Naive thymus-derived CD4-positive, alpha-beta T cell (primary cell): ENCODE measurements around the gene ADO. TPM values are rescaled to one million over a fixed set of nuclear protein-coding genes. Genes with fewer than 3 reads are reported as not detected.

Source experiments
- ATAC-seq: fragments of 150-1000 bp; cut with Tn5 transposase; 2 replicates; pipeline ENCODE4 v1.10.0; 2021; ENCODE audit warnings: mild to moderate bottlenecking, moderate library complexity
- CTCF ChIA-PET: fragments of 350-600 bp; sonication (Branson Sonifier 250); formaldehyde crosslinking; loops from one replicate; lab custom pipeline; 2021; ENCODE audit warnings: antibody characterized with exemption; lab: Charles Lee
- POLR2A ChIA-PET: fragments of 350-600 bp; sonication (Branson Sonifier 250); formaldehyde crosslinking; loops from one replicate; lab custom pipeline; 2021; ENCODE audit warnings: antibody characterized with exemption, inconsistent platforms; lab: Charles Lee
- DNase-seq, 9 donors: peaks; one replicate each; pipeline versions ENCODE4 v3.0.0 to v3.0.0-alpha.2; 2020 to 2022; ENCODE audit warnings: mixed read lengths in 1 of 9
- H3K27ac ChIP-seq: one replicate; pipeline ENCODE4 v1.7.0; 2013; ENCODE audit warnings: mild to moderate bottlenecking, low read depth, low read length, moderate library complexity
- H3K27me3 ChIP-seq, 2 donors: one replicate each; pipeline ENCODE4 v1.7.0; 2013; ENCODE audit warnings: low read length in 2 of 2, mild to moderate bottlenecking in 2 of 2, moderate library complexity in 2 of 2; ENCODE audit not compliant: control insufficient read depth in 2 of 2, insufficient read depth in 2 of 2
- H3K36me3 ChIP-seq, 3 experiments: 1 replicate in 2 of 3; 2 replicates in 1 of 3; pipeline ENCODE4 v1.7.0; 2013; ENCODE audit warnings: low read length in 3 of 3, mild to moderate bottlenecking in 3 of 3, moderate library complexity in 1 of 3; ENCODE audit not compliant: insufficient read depth in 3 of 3, control insufficient read depth in 2 of 3
- H3K4me1 ChIP-seq, 2 donors: one replicate each; pipeline ENCODE4 v1.7.0; 2013; ENCODE audit warnings: low read length in 2 of 2, mild to moderate bottlenecking in 2 of 2, moderate library complexity in 1 of 2; ENCODE audit not compliant: control insufficient read depth in 2 of 2, insufficient read depth in 2 of 2
- H3K4me3 ChIP-seq: 2 replicates; pipeline ENCODE4 v1.7.0; 2013; ENCODE audit warnings: mild to moderate bottlenecking, low read length
- H3K9me3 ChIP-seq, 3 experiments: 1 replicate in 2 of 3; 2 replicates in 1 of 3; pipeline ENCODE4 v1.7.0; 2013; ENCODE audit warnings: low read length in 3 of 3; ENCODE audit not compliant: control insufficient read depth in 2 of 3
- H3K27ac Mint-ChIP-seq, 9 donors: one replicate each; pipeline ENCODE4 v1.8.0; 2020 to 2022; ENCODE audit warnings: mixed read lengths in 9 of 9, mild to moderate bottlenecking in 8 of 9, moderate library complexity in 5 of 9, inconsistent platforms in 2 of 9
- H3K27me3 Mint-ChIP-seq, 5 donors: one replicate each; pipeline ENCODE4 v1.8.0; 2021 to 2022; ENCODE audit warnings: mixed read lengths in 5 of 5, mild to moderate bottlenecking in 1 of 5
- H3K36me3 Mint-ChIP-seq, 5 donors: one replicate each; pipeline ENCODE4 v1.8.0; 2020 to 2022; ENCODE audit warnings: mixed read lengths in 5 of 5, mild to moderate bottlenecking in 3 of 5, inconsistent platforms in 1 of 5
- H3K4me1 Mint-ChIP-seq, 7 donors: one replicate each; pipeline ENCODE4 v1.8.0; 2020 to 2022; ENCODE audit warnings: mixed read lengths in 7 of 7, mild to moderate bottlenecking in 3 of 7, inconsistent platforms in 1 of 7
- H3K4me3 Mint-ChIP-seq, 10 donors: one replicate each; pipeline ENCODE4 v1.8.0; 2020 to 2022; ENCODE audit warnings: mild to moderate bottlenecking in 10 of 10, mixed read lengths in 10 of 10, moderate library complexity in 6 of 10, inconsistent platforms in 2 of 10
- H3K9me3 Mint-ChIP-seq, 11 donors: one replicate each; pipeline ENCODE4 v1.8.0; 2020 to 2022; ENCODE audit warnings: mixed read lengths in 11 of 11, mild to moderate bottlenecking in 4 of 11, inconsistent platforms in 1 of 11, moderate library complexity in 1 of 11
- intact Hi-C, 2 donors: fragments of 100-400 bp; cut with micrococcal nuclease; formaldehyde crosslinking; loops; one replicate each; pipeline ENCODE4 v1.15.1; 2023
- polyA plus RNA-seq, 2 donors: library from polyadenylated mRNA; unstranded; fragments of 300-500 nt; fragmentation: Illumina TruSeq; gene quantifications; one replicate each; pipeline ENCODE4 v1.2.3, GENCODE V29; 2021
- total RNA-seq, 6 experiments: library from RNA in 5 of 6; stranded (reverse) in 5 of 6; gene quantifications; 1 replicate in 5 of 6; 2 replicates in 1 of 6; pipeline ENCODE4 v1.2.3 and lab custom pipeline; 2021 to 2026

Gene ADO
- total and polyA plus RNA-seq, 7 experiments from 2014 or later = 2.0 to 21.3 (median 12.4) TPM

GRCh38 chr10:62850646-62851045 lies 46.1 kb downstream of the ADO start:
- Mint-ChIP-seq H3K27ac (no peak overlapping the region), H3K4me3 (no peak overlapping the region), H3K27me3 (peaks cover 0 to 16% (median 10%) of the 10 kb centered on the region in 5 donors), H3K9me3 (peaks cover 4 to 31% (median 14%) of the 10 kb centered on the region in 11 donors), H3K36me3 (peaks cover 0 to 16% (median 5%) of the 10 kb centered on the region in 5 donors), H3K4me1 (peaks cover 8 to 46% (median 10%) of the 10 kb centered on the region in 7 donors)
- POLR2A ChIA-PET = interaction anchor here (0.7 to 0.8 kb wide), 2 partner anchors 13 to 870 kb away, joined by 3 read pairs; no protein-coding TSS in a partner anchor
- DNase-seq (no peak), ATAC-seq (no peak)
- H3K27ac ChIP-seq = no peak overlapping the region
- H3K4me1 ChIP-seq = peaks cover 0 to 31% of the 10 kb centered on the region in 2 donors
- no peaks in the 10 kb centered on the region for H3K36me3 ChIP-seq
- no peak overlapping the region for H3K4me3 ChIP-seq
- intact Hi-C loops = loop anchor here in 1 of 2 donors (5.0 kb wide), 2 partner anchors 217 to 282 kb away; partner anchors contain the start of gene NRBF2
- CTCF ChIA-PET = no interaction called here
- peaks cover 0 to 9% (median 0%) of the 10 kb centered on the region in 3 experiments for H3K9me3 ChIP-seq
- no peaks in the 10 kb centered on the region for H3K27me3 ChIP-seq

DNA sequence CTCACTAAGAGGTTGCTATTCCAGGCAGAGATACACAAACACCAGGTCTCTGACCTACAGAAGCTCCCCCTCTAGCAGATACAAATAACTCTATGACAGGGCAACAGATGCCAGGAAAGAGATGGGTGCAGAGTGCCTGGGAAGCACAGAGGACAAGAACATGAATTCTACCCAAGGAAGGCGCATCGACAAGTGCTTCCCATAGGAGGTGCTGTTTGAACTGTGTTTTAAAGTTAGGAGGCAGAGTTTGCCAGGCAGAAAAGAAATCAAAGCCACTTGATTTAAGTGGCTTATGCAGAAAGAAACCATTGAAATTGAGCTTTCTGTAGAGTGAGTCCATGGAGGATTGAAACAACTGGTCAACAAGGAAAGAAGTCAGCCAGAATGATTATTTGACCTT lies 46.9 kb downstream of the ADO start:
- H3K27me3 Mint-ChIP-seq = peaks cover 0 to 18% (median 13%) of the 10 kb centered on the region in 5 donors
- H3K4me3 Mint-ChIP-seq = no peak overlapping the region
- intact Hi-C loops = loop anchor here in 1 of 2 donors (5.0 kb wide), 2 partner anchors 216 to 281 kb away; partner anchors contain the start of gene NRBF2

GRCh38 chr10:62852961-62853702 lies 48.6 kb downstream of the ADO start:
- no peak overlapping the region for H3K4me3 ChIP-seq
- Mint-ChIP-seq H3K4me3 (peak overlapping the region in 2 of 10 donors; percentile 27 to 69), H3K4me1 (peaks cover 10 to 65% (median 14%) of the 10 kb centered on the region in 7 donors), H3K36me3 (peaks cover 0 to 12% (median 0%) of the 10 kb centered on the region in 5 donors), H3K9me3 (peaks cover 0 to 12% (median 5%) of the 10 kb centered on the region in 11 donors), H3K27me3 (peaks cover 0 to 18% (median 13%) of the 10 kb centered on the region in 5 donors), H3K27ac (peak overlapping the region in 1 of 9 donors; percentile 77)
- no peaks in the 10 kb centered on the region for H3K36me3 ChIP-seq
- intact Hi-C loops = loop anchor here in 1 of 2 donors (1.0 to 5.0 kb wide), 4 partner anchors 36 to 279 kb away; partner anchors contain the start of genes EGR2 and NRBF2
- ATAC-seq = peak; percentile 52
- H3K4me1 ChIP-seq = peaks cover 0 to 48% of the 10 kb centered on the region in 2 donors
- no peaks in the 10 kb centered on the region for H3K27me3 ChIP-seq
- no peak overlapping the region for H3K27ac ChIP-seq
- CTCF ChIA-PET = no interaction called here
- no peaks in the 10 kb centered on the region for H3K9me3 ChIP-seq
- DNase-seq = peak in 1 of 9 donors; percentile 40
- POLR2A ChIA-PET = no interaction called here

More for the DNA sequence above, 46.9 kb downstream of the ADO start:
- Histone ChIP-seq H3K4me1 (peaks cover 0 to 39% of the 10 kb centered on the region in 2 donors), H3K9me3 (peaks cover 0 to 9% (median 0%) of the 10 kb centered on the region in 3 experiments), H3K36me3 (no peaks in the 10 kb centered on the region), H3K4me3 (no peak overlapping the region), H3K27ac (no peak overlapping the region), H3K27me3 (no peaks in the 10 kb centered on the region)
- Mint-ChIP-seq H3K4me1 (peaks cover 10 to 54% (median 14%) of the 10 kb centered on the region in 7 donors), H3K27ac (no peak overlapping the region), H3K36me3 (peaks cover 0 to 15% (median 5%) of the 10 kb centered on the region in 5 donors), H3K9me3 (peaks cover 4 to 29% (median 13%) of the 10 kb centered on the region in 11 donors)
- no peak for DNase-seq
- ChIA-PET CTCF (no interaction called here), POLR2A (interaction anchor here (0.7 kb wide), 1 partner anchor 14 kb away, joined by 3 read pairs; no protein-coding TSS in a partner anchor)
- no peak for ATAC-seq

- ATAC-seq = peak; percentile 63
- no peaks in the 10 kb centered on the region for H3K36me3 ChIP-seq
- CTCF ChIA-PET = no interaction called here
- no peaks in the 10 kb centered on the region for H3K9me3 ChIP-seq
- H3K4me3 ChIP-seq = no peak overlapping the region
- H3K9me3 Mint-ChIP-seq = peaks cover 0 to 6% (median under 1%) of the 10 kb centered on the region in 11 donors
- POLR2A ChIA-PET = no interaction called here
- intact Hi-C loops = loop anchor here in 1 of 2 donors (1.0 to 5.0 kb wide), 4 partner anchors 37 to 279 kb away; partner anchors contain the start of genes EGR2 and NRBF2
- peaks cover 10 to 65% (median 14%) of the 10 kb centered on the region in 7 donors for H3K4me1 Mint-ChIP-seq
- no peaks in the 10 kb centered on the region for H3K27me3 ChIP-seq
- peak overlapping the region in 1 of 9 donors; percentile 77 for H3K27ac Mint-ChIP-seq
- no peak overlapping the region for H3K27ac ChIP-seq
- peaks cover 0 to 18% (median 13%) of the 10 kb centered on the region in 5 donors for H3K27me3 Mint-ChIP-seq
- H3K4me3 Mint-ChIP-seq = peak overlapping the region in 2 of 10 donors; percentile 27 to 69
- H3K36me3 Mint-ChIP-seq = peaks cover 0 to 7% (median 0%) of the 10 kb centered on the region in 5 donors
- peak in 1 of 9 donors; percentile 68 for DNase-seq
- peaks cover 0 to 48% of the 10 kb centered on the region in 2 donors for H3K4me1 ChIP-seq
Measured at GRCh38 chr10:62853710-62854109, 49.2 kb downstream of the ADO start.

GRCh38 chr10:62856021-62856420 lies 51.5 kb downstream of the ADO start:
- Mint-ChIP-seq H3K4me1 (peaks cover 13 to 72% (median 19%) of the 10 kb centered on the region in 7 donors), H3K36me3 (peaks cover 0 to 3% (median 0%) of the 10 kb centered on the region in 5 donors), H3K4me3 (peak overlapping the region in 1 of 10 donors; percentile 44), H3K9me3 (no peaks in the 10 kb centered on the region), H3K27ac (peak overlapping the region in 1 of 9 donors; percentile 44), H3K27me3 (peaks cover 0 to 18% (median 13%) of the 10 kb centered on the region in 5 donors)
- peaks cover 0 to 48% of the 10 kb centered on the region in 2 donors for H3K4me1 ChIP-seq
- ChIA-PET POLR2A (no interaction called here), CTCF (no interaction called here)
- ATAC-seq (peak; percentile 60), DNase-seq (no peak)
- no peaks in the 10 kb centered on the region for H3K9me3 ChIP-seq
- no peaks in the 10 kb centered on the region for H3K36me3 ChIP-seq
- no peak overlapping the region for H3K4me3 ChIP-seq
- no peak overlapping the region for H3K27ac ChIP-seq
- intact Hi-C loops = loop anchor here in 1 of 2 donors (1.0 to 5.0 kb wide), 5 partner anchors 39 to 673 kb away; no protein-coding TSS in a partner anchor
- no peaks in the 10 kb centered on the region for H3K27me3 ChIP-seq
